ENCODE data around the gene AASDH.

DNA sequence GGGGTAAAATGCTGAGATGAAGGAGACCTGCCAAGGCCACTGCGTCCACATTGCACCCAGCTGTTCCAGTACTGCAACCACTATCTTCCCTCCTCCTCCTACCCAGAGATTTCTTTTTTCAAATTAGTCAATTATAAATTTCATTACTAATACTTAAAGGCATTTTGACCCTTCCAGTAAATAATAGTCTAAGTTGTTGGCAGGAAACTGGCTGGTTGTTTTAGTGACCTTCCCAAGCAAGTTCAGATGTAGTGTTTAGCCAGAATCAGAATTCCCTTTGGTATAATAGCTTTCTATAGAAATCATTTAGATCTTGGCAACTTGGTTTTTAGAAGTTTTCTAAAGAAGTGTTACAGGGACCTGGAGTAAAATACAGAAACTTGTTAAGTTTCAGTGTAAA is 66.0 kb downstream of the AASDH start:
- TF ChIP-seq ZNF326 (CRISPR knock-in tag; IDR thresholded peaks at IDR 0.05; ENCODE audit: borderline replicate concordance) (no peak), ZNF256 (CRISPR knock-in tag; conservative IDR thresholded peaks at IDR 0.05) (no peak)

Measured in HepG2 (cell line).